ENCODE results near the gene BCAR1.

DNA sequence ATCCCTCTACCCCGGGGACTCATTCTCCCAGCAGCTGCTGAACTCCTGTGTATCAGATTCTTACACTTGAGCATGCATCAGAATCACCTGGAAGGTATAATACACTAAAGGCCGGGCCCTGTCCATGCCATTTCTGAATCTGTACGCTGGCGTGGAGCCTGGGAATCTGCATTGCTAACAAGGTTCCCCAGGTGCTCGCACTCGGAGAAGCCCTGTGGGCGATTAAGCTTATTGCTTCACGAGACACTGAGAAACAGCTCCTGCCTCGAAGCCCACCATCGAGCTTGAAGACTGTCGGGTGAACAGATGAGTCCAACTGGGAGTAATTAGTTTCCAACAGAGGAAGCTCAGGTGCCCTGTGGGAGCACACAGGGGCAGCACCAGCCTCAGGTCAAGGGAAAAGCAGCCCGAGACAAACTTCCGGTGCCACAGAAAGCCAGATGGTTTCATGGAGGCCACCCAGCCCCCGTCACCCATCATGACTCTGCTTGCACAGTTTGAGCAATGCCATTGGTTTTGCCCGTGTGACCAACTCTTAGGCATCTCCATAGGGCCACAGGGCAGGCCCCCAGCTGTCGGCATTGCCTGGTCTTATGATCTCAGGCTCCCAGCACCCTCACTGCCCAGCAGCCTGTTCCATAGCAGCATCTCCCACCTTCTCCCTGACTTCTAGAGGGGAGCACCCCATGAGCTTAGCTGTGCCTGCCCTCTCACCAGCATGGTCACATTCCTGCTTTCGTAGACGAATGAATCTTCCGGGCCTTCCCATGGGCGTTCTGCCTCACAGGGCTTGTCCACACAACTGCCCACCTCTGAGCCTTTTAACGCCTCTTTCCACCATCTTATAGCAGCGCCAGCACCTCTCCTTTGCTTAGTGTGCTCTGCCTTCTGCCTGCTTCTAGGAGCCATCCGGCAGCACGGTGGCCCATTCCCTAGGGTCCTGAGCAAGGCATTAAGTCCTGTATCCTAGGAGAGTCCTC lies 55.3 kb downstream of the BCAR1 start:
- no peak for TF ChIP-seq CTCF (IDR thresholded peaks at IDR 0.05; ENCODE audit: borderline replicate concordance, extremely low read depth, low read length, poor library complexity, severe bottlenecking)
- no peak for TF ChIP-seq EZH2 (IDR thresholded peaks at IDR 0.05; ENCODE audit: borderline replicate concordance, low read depth, low read length, severe bottlenecking)

Data from DND-41 (cell line).